SK-N-SH (cell line): ENCODE data around the gene PEMT. TPM values are rescaled to one million over a fixed set of nuclear protein-coding genes. Genes with fewer than 3 reads are reported as not detected.

Experiments used
- CTCF ChIA-PET: fragments of 300-600, 350-600 bp; formaldehyde crosslinking; extraction: SDS; loops from one replicate; lab custom pipeline; 2021; lab: Yijun Ruan, JAX
- POLR2A ChIA-PET: fragments of 350-600 bp; sonication (Branson Sonifier 250); formaldehyde crosslinking; extraction: SDS; loops from one replicate; lab custom pipeline; 2020; ENCODE audit warnings: antibody characterized with exemption, inconsistent platforms; lab: Yijun Ruan, JAX
- DNase-seq: peaks from one replicate; pipeline ENCODE4 v3.0.0; 2012
- H2AFZ ChIP-seq: fragments of 200-600 bp; sonication (generic); 2 replicates; pipeline ENCODE4 v1.8.1; 2016; ENCODE audit warnings: antibody characterized with exemption, mild to moderate bottlenecking, low read depth
- H3F3A ChIP-seq: fragments of 200-600 bp; sonication (generic); replicated peaks from 2 replicates; pipeline ENCODE3; 2016; ENCODE audit warnings: antibody characterized with exemption, mild to moderate bottlenecking; ENCODE audit not compliant: insufficient read depth
- H3K27ac ChIP-seq, 2 experiments: fragments of 200-500 bp in 1 of 2; fragments of 200-600 bp in 1 of 2; sonication (Bioruptor generic) in 1 of 2; sonication (generic), shearing (Covaris generic) in 1 of 2; 2 replicates each; pipeline versions ENCODE4 v1.5.1 to v1.6.1; 2014 to 2016; ENCODE audit warnings: low read depth in 2 of 2, inconsistent platforms in 1 of 2, low read length in 1 of 2, mild to moderate bottlenecking in 1 of 2, mixed read lengths in 1 of 2
- H3K27me3 ChIP-seq: fragments of 200-600 bp; sonication (generic), shearing (Covaris generic); 2 replicates; pipeline ENCODE4 v1.6.1; 2016; ENCODE audit warnings: mixed run types; ENCODE audit not compliant: insufficient read depth
- H3K36me3 ChIP-seq, 2 experiments: fragments of 200-500 bp in 1 of 2; fragments of 200-600 bp in 1 of 2; sonication (Bioruptor generic) in 1 of 2; sonication (generic) in 1 of 2; replicated peaks in 1 of 2; 2 replicates each; pipeline versions ENCODE3 to v1.5.1; 2014 to 2016; ENCODE audit warnings: low read length in 1 of 2, mild to moderate bottlenecking in 1 of 2; ENCODE audit not compliant: insufficient read depth in 2 of 2, control insufficient read depth in 1 of 2
- H3K4me1 ChIP-seq, 2 experiments: fragments of 200-500 bp in 1 of 2; fragments of 200-600 bp in 1 of 2; sonication (Bioruptor generic) in 1 of 2; sonication (generic), shearing (Covaris generic) in 1 of 2; 2 replicates each; pipeline versions ENCODE4 v1.5.1 to v1.6.1; 2014 to 2016; ENCODE audit warnings: low read depth in 1 of 2, low read length in 1 of 2, mixed run types in 1 of 2; ENCODE audit not compliant: insufficient read depth in 2 of 2, control insufficient read depth in 1 of 2
- H3K4me2 ChIP-seq: fragments of 200-600 bp; sonication (generic), shearing (Covaris generic); 2 replicates; pipeline ENCODE4 v1.6.1; 2017; ENCODE audit warnings: mixed run types
- H3K4me3 ChIP-seq, 2 experiments: fragments of 200-500 bp in 1 of 2; fragments of 200-600 bp in 1 of 2; sonication (Bioruptor generic) in 1 of 2; sonication (generic), shearing (Covaris generic) in 1 of 2; 2 replicates each; pipeline versions ENCODE4 v1.5.1 to v1.8.1; 2014 to 2016; ENCODE audit warnings: low read depth in 2 of 2, inconsistent platforms in 1 of 2, low read length in 1 of 2, mild to moderate bottlenecking in 1 of 2, mixed read lengths in 1 of 2, moderate library complexity in 1 of 2
- H3K79me2 ChIP-seq: fragments of 200-600 bp; sonication (generic); 2 replicates; pipeline ENCODE4 v1.8.1; 2017; ENCODE audit warnings: mild to moderate bottlenecking; ENCODE audit not compliant: insufficient read depth
- H3K9ac ChIP-seq: fragments of 200-600 bp; sonication (generic); 2 replicates; pipeline ENCODE4 v1.6.1; 2017; ENCODE audit warnings: mixed run types
- H3K9me2 ChIP-seq: fragments of 200-600 bp; sonication (generic); 2 replicates; pipeline ENCODE4 v1.6.1; 2017; ENCODE audit warnings: mixed run types
- H3K9me3 ChIP-seq: fragments of 200-600 bp; sonication (generic); 2 replicates; pipeline ENCODE4 v1.6.1; 2017; ENCODE audit warnings: mixed run types, mild to moderate bottlenecking, moderate library complexity
- H4K20me1 ChIP-seq: fragments of 200-600 bp; sonication (generic); 2 replicates; pipeline ENCODE4 v1.6.1; 2017; ENCODE audit warnings: mild to moderate bottlenecking, mixed run types; ENCODE audit not compliant: insufficient read depth
- FOXJ3 ChIP-seq: sonication (generic); formaldehyde crosslinking; IDR thresholded peaks from 2 replicates; pipeline ENCODE4 v1.5.1; 2020; ENCODE audit warnings: mild to moderate bottlenecking, missing genetic modification reagents
- FOXM1 ChIP-seq: IDR thresholded peaks from 2 replicates; pipeline ENCODE4 v1.4.0; 2012; ENCODE audit warnings: low read depth, mild to moderate bottlenecking
- GABPA ChIP-seq: IDR thresholded peaks from 2 replicates; pipeline ENCODE4 v1.4.0; 2012; ENCODE audit warnings: low read depth, mild to moderate bottlenecking
- MAX ChIP-seq: IDR thresholded peaks from 2 replicates; pipeline ENCODE4 v1.4.0; 2012; ENCODE audit warnings: low read depth
- MXI1 ChIP-seq: IDR thresholded peaks from 2 replicates; pipeline ENCODE4 v1.6.1; 2012; ENCODE audit warnings: mild to moderate bottlenecking, low read depth, low read length, improper control_type of control experiment
- NFIC ChIP-seq: IDR thresholded peaks from 2 replicates; pipeline ENCODE4 v1.4.0; 2012; ENCODE audit warnings: borderline replicate concordance
- NRF1 ChIP-seq: IDR thresholded peaks from 2 replicates; pipeline ENCODE4 v1.6.1; 2012; ENCODE audit warnings: low read depth, mild to moderate bottlenecking, low read length
- PBX3 ChIP-seq: IDR thresholded peaks from 2 replicates; pipeline ENCODE4; 2012
- SIN3A ChIP-seq: IDR thresholded peaks from 2 replicates; pipeline ENCODE4 v1.6.1; 2012; ENCODE audit warnings: low read depth, mild to moderate bottlenecking, low read length, moderate library complexity, borderline replicate concordance
- SMC3 ChIP-seq: IDR thresholded peaks from 2 replicates; pipeline ENCODE4 v1.6.1; 2012; ENCODE audit warnings: low read depth, low read length, improper control_type of control experiment
- TCF12 ChIP-seq: IDR thresholded peaks from 2 replicates; pipeline ENCODE4 v1.4.0; 2012
- TEAD4 ChIP-seq: IDR thresholded peaks from 2 replicates; pipeline ENCODE4 v1.4.0; 2012; ENCODE audit warnings: mild to moderate bottlenecking, borderline replicate concordance; ENCODE audit not compliant: insufficient read depth
- USF1 ChIP-seq: IDR thresholded peaks from 2 replicates; pipeline ENCODE4 v1.4.0; 2012; ENCODE audit warnings: low read depth, borderline replicate concordance
- ZBTB33 ChIP-seq: IDR thresholded peaks from 2 replicates; pipeline ENCODE4 v1.4.0; 2012; ENCODE audit warnings: low read depth, borderline replicate concordance
- WGBS: methylation state at CpG from one replicate; pipeline ENCODE4 v1.1.6; 2017; ENCODE audit warnings: low lambda C conversion rate; 5-methylcytosine and 5-hydroxymethylcytosine counted together
- polyA plus RNA-seq, 3 experiments: library from polyadenylated mRNA; depleted of rRNA; stranded (reverse); fragments of >200 nt; gene quantifications; 2 replicates each; pipeline ENCODE4 v1.2.3, GENCODE V29; 2012

The PEMT gene
- polyA plus RNA-seq, 1 of the 3 experiments (the other 2 are of a cell fraction) = 52.8 TPM

GRCh38 chr17:17587614-17588337 lies 3.7 kb downstream of the PEMT start (continued):
- TF ChIP-seq ZBTB33 (no peak), GABPA (no peak), MAX (no peak)
- TF ChIP-seq, all 33 proteins: peak for 0

- ChIA-PET POLR2A (interaction anchor here (0.9 kb wide), 1 partner anchor 9 kb away, joined by 4 read pairs; the partner anchor contains the start of gene PEMT), CTCF (interaction anchor here (1.3 to 3.9 kb wide), 3 partner anchors 12 to 227 kb away, joined by 5 to 12 read pairs (median 7); no protein-coding TSS in a partner anchor)
- H3K27ac ChIP-seq = no peak overlapping the region
- H3K4me2 ChIP-seq = no peak overlapping the region
- H2AFZ ChIP-seq = no peak overlapping the region
- no peak for TF ChIP-seq ZBTB33
- no peak for TF ChIP-seq MAX
- no peak for TF ChIP-seq FOXJ3 (CRISPR knock-in tag)
- no peak for TF ChIP-seq SMC3
- TF ChIP-seq TCF12 = no peak
- TF ChIP-seq USF1 = no peak
- TF ChIP-seq GABPA = no peak
- no peak for TF ChIP-seq NRF1
- no peak for TF ChIP-seq SIN3A
- TF ChIP-seq FOXM1 = no peak
- no peak for TF ChIP-seq TEAD4
- TF ChIP-seq NFIC = no peak
- TF ChIP-seq MXI1 = no peak
- no peak for TF ChIP-seq PBX3
- no peak overlapping the region for H3K9ac ChIP-seq
- H4K20me1 ChIP-seq = no peaks in the 10 kb centered on the region
- no peaks in the 10 kb centered on the region for H3K9me3 ChIP-seq
- no peaks in the 10 kb centered on the region for H3K27me3 ChIP-seq
- H3K4me3 ChIP-seq = no peak overlapping the region
- WGBS = no CpG with 5 or more reads among the region's 6 CpGs
- DNase-seq = no peak
- no peaks in the 10 kb centered on the region for H3F3A ChIP-seq
- H3K79me2 ChIP-seq = peaks cover 16% of the 10 kb centered on the region; the same call in 1 of the 2 replicates
- no peaks in the 10 kb centered on the region for H3K9me2 ChIP-seq
- H3K4me1 ChIP-seq = peaks cover 0 to 16% of the 10 kb centered on the region in 2 experiments; a peak in 1 of 4 replicates
- peaks cover 0 to 6% of the 10 kb centered on the region in 2 experiments for H3K36me3 ChIP-seq
These were observed 9.1 kb downstream of the PEMT start for GRCh38 chr17:17582372-17582771.
